ENCODE measurements around the gene GNG5. TPM values are rescaled to one million over a fixed set of nuclear protein-coding genes. Genes with fewer than 3 reads are reported as not detected.

GNG5 gene
- total and polyA plus RNA-seq, 2 experiments from 2014 or later = 71.5 to 674 TPM

GRCh38 chr1:84476225-84476624, 30.2 kb downstream of the GNG5 start:
- Histone ChIP-seq H3K27me3 (ENCODE audit: insufficient read depth) (peaks cover 68% of the 10 kb centered on the region), H4K20me1 (replicated peaks; ENCODE audit: insufficient read depth) (peaks cover 6% of the 10 kb centered on the region; the same call in 1 of the 2 replicates), H2AFZ (no peak overlapping the region), H3K4me2 (no peak overlapping the region), H3K79me2 (replicated peaks; ENCODE audit: insufficient read depth) (peaks cover 18% of the 10 kb centered on the region), H3K4me3 (no peak overlapping the region), H3K36me3 (ENCODE audit: insufficient read depth) (no peaks in the 10 kb centered on the region), H3F3A (replicated peaks; ENCODE audit: low read depth) (no peaks in the 10 kb centered on the region), H3K27ac (ENCODE audit: low read depth) (no peak overlapping the region), H3K4me1 (ENCODE audit: insufficient read depth) (peaks cover 9% of the 10 kb centered on the region), H3K9me2 (ENCODE audit: insufficient read depth) (peaks cover 13% of the 10 kb centered on the region)
- no peak for TF ChIP-seq REST (IDR thresholded peaks at IDR 0.05; ENCODE audit: unreplicated experiment)
- TF ChIP-seq STAT1 (IDR thresholded peaks at IDR 0.05; ENCODE audit: unreplicated experiment) = no peak
- no peak for TF ChIP-seq JUNB (IDR thresholded peaks at IDR 0.05; ENCODE audit: unreplicated experiment)
- no peak for TF ChIP-seq EZH2phosphoT487 (IDR thresholded peaks at IDR 0.05; ENCODE audit: unreplicated experiment)
- no peak for TF ChIP-seq CTCF (conservative IDR thresholded peaks at IDR 0.05; ENCODE audit: low read depth in 2 of 2)
- TF ChIP-seq CREB1 (CRISPR knock-in tag; IDR thresholded peaks at IDR 0.05; ENCODE audit: low read depth) = no peak
- no peak for TF ChIP-seq ZNF114 (CRISPR knock-in tag; IDR thresholded peaks at IDR 0.05)
- no peak for TF ChIP-seq ETS1 (IDR thresholded peaks at IDR 0.05)
- no peak for TF ChIP-seq ZNF331 (CRISPR knock-in tag; IDR thresholded peaks at IDR 0.05; ENCODE audit: low read depth)
- no peak for TF ChIP-seq EZH2 (IDR thresholded peaks at IDR 0.05; ENCODE audit: low read depth, unreplicated experiment)
- no peak for TF ChIP-seq POLR2AphosphoS5 (IDR thresholded peaks at IDR 0.05; ENCODE audit: low read depth)
- no peak for TF ChIP-seq ZNF462 (CRISPR knock-in tag; IDR thresholded peaks at IDR 0.05)
- TF ChIP-seq NANOG (IDR thresholded peaks at IDR 0.05; ENCODE audit: borderline replicate concordance) = no peak
- ATAC-seq (no peak), DNase-seq (ENCODE audit: low spot score) (no peak)
- peaks cover 19% of the 10 kb centered on the region for H3K9me3 Mint-ChIP-seq
- H3K36me3 Mint-ChIP-seq (ENCODE audit: low read depth) = peaks cover 11% of the 10 kb centered on the region
- peaks cover 6% of the 10 kb centered on the region for H3K4me1 Mint-ChIP-seq
- no peak overlapping the region for H3K27ac Mint-ChIP-seq
- H3K4me3 Mint-ChIP-seq = no peak overlapping the region
- H3K27me3 Mint-ChIP-seq (ENCODE audit: insufficient read depth, low read depth, poor library complexity) = peaks cover 33% of the 10 kb centered on the region

Data from GM23338 (cell line).